ENCODE measurements around the gene DDX47. TPM values are rescaled to one million over a fixed set of nuclear protein-coding genes. Genes with fewer than 3 reads are reported as not detected.

DDX47 gene
- polyA plus RNA-seq, 1 of the 3 experiments (the other 2 are of a cell fraction), result 68.4 TPM

- TF ChIP-seq USF2 (IDR thresholded peaks at IDR 0.05; ENCODE audit: borderline replicate concordance, low read depth, low read length), result no peak
- no peak for TF ChIP-seq RXRA (IDR thresholded peaks at IDR 0.05; ENCODE audit: borderline replicate concordance, low read depth)
- TF ChIP-seq FOXM1 (IDR thresholded peaks at IDR 0.05; ENCODE audit: low read depth), result no peak
- TF ChIP-seq NFIC (IDR thresholded peaks at IDR 0.05; ENCODE audit: borderline replicate concordance), result no peak
- no peak for TF ChIP-seq FOXJ3 (CRISPR knock-in tag; IDR thresholded peaks at IDR 0.05)
Measured at GRCh38 chr12:12794686-12795085, 18.5 kb upstream of the DDX47 start (continued).

DNA sequence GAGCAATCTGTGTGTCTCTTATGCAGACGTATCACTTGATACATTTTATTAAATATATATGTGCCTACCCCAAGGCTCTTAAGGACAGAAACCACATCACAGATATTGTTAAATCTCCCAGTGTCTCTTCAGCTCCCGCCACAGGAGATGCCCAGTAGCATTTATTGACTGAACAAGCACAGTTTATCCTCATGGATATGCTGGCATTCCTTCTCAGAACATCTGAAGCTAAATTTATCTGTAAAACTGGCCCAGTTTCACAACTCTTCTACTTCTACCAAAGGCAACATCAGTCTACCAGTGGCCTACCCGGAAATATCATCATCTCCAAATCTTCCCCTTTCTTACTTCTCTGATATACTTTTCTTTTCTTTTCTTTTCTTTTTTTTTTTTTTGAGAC, 17.0 kb upstream of the DDX47 start:
- H4K20me1 ChIP-seq (ENCODE audit: insufficient read depth), result no peaks in the 10 kb centered on the region
- WGBS (ENCODE audit: low lambda C conversion rate), result 77% methylated on average over 3 of the region's 3 CpGs
- no peak overlapping the region for H3K27ac ChIP-seq (ENCODE audit: low read depth in 2 of 2, low read length in 1 of 2)
- CTCF ChIA-PET, result interaction anchor here (2.1 kb wide), 1 partner anchor 18 kb away, joined by 6 read pairs; no protein-coding TSS in a partner anchor
- H2AFZ ChIP-seq (ENCODE audit: low read depth), result no peak overlapping the region
- no peaks in the 10 kb centered on the region for H3K36me3 ChIP-seq (replicated peaks in 1 of 2; ENCODE audit: control insufficient read depth in 1 of 2, insufficient read depth in 2 of 2, low read length in 1 of 2)
- no peaks in the 10 kb centered on the region for H3K27me3 ChIP-seq (ENCODE audit: insufficient read depth)
- no peaks in the 10 kb centered on the region for H3K79me2 ChIP-seq (ENCODE audit: insufficient read depth)
- no peaks in the 10 kb centered on the region for H3K9me3 ChIP-seq
- no peak overlapping the region for H3K4me2 ChIP-seq
- no peak for DNase-seq
- H3K9ac ChIP-seq, result no peak overlapping the region
- H3K9me2 ChIP-seq, result no peaks in the 10 kb centered on the region
- H3F3A ChIP-seq (replicated peaks; ENCODE audit: insufficient read depth), result no peaks in the 10 kb centered on the region
- POLR2A ChIA-PET, result no interaction called here
- TF ChIP-seq EP300 (IDR thresholded peaks at IDR 0.05; ENCODE audit: borderline replicate concordance in 1 of 2, low read depth in 1 of 2, low read length in 1 of 2), result no peak
- no peak for TF ChIP-seq RFX5 (IDR thresholded peaks at IDR 0.05; ENCODE audit: low read length)
- TF ChIP-seq SMC3 (IDR thresholded peaks at IDR 0.05; ENCODE audit: low read depth, low read length), result no peak
- no peak for TF ChIP-seq CTCF (IDR thresholded peaks at IDR 0.05)
- no peak overlapping the region for H3K4me3 ChIP-seq (ENCODE audit: low read depth in 2 of 2, low read length in 1 of 2)
- peaks cover 7 to 16% of the 10 kb centered on the region in 2 experiments; a peak in 3 of 4 replicates for H3K4me1 ChIP-seq (ENCODE audit: control insufficient read depth in 1 of 2, insufficient read depth in 2 of 2, low read depth in 1 of 2, low read length in 1 of 2)

GRCh38 chr12:12796928-12797793, 16.0 kb upstream of the DDX47 start:
- no peak overlapping the region for H3K27ac ChIP-seq (ENCODE audit: low read depth in 2 of 2, low read length in 1 of 2)
- no peak overlapping the region for H2AFZ ChIP-seq (ENCODE audit: low read depth)
- 86% methylated on average over 9 of the region's 9 CpGs for WGBS (ENCODE audit: low lambda C conversion rate)
- no peak for DNase-seq
- H3F3A ChIP-seq (replicated peaks; ENCODE audit: insufficient read depth), result no peaks in the 10 kb centered on the region
- H3K9me2 ChIP-seq, result no peaks in the 10 kb centered on the region
- no peaks in the 10 kb centered on the region for H3K27me3 ChIP-seq (ENCODE audit: insufficient read depth)
- ChIA-PET POLR2A (no interaction called here), CTCF (interaction anchor here (0.5 to 2.1 kb wide), 4 partner anchors 8 to 60 kb away, joined by 3 to 8 read pairs (median 6); partner anchors contain the start of gene DDX47)
- no peaks in the 10 kb centered on the region for H3K79me2 ChIP-seq (ENCODE audit: insufficient read depth)
- no peak overlapping the region for H3K9ac ChIP-seq
- H3K36me3 ChIP-seq (replicated peaks in 1 of 2; ENCODE audit: control insufficient read depth in 1 of 2, insufficient read depth in 2 of 2, low read length in 1 of 2), result no peaks in the 10 kb centered on the region
- no peak overlapping the region for H3K4me2 ChIP-seq
- H3K9me3 ChIP-seq, result no peaks in the 10 kb centered on the region
- H4K20me1 ChIP-seq (ENCODE audit: insufficient read depth), result no peaks in the 10 kb centered on the region
- peaks cover 0 to 7% of the 10 kb centered on the region in 2 experiments; a peak in 2 of 4 replicates for H3K4me1 ChIP-seq (ENCODE audit: control insufficient read depth in 1 of 2, insufficient read depth in 2 of 2, low read depth in 1 of 2, low read length in 1 of 2)
- H3K4me3 ChIP-seq (ENCODE audit: low read depth in 2 of 2, low read length in 1 of 2), result no peak overlapping the region
- no peak for TF ChIP-seq POLR2AphosphoS5 (IDR thresholded peaks at IDR 0.05; ENCODE audit: low read depth, low read length)
- no peak for TF ChIP-seq TCF12 (IDR thresholded peaks at IDR 0.05)
- TF ChIP-seq GATA2 (CRISPR knock-in tag; IDR thresholded peaks at IDR 0.05), result no peak
- no peak for TF ChIP-seq NFIC (IDR thresholded peaks at IDR 0.05; ENCODE audit: borderline replicate concordance)
- TF ChIP-seq RCOR1 (IDR thresholded peaks at IDR 0.05; ENCODE audit: low read length), result no peak
- no peak for TF ChIP-seq MXI1 (IDR thresholded peaks at IDR 0.05; ENCODE audit: low read depth, low read length)
- TF ChIP-seq, protein P1, sequence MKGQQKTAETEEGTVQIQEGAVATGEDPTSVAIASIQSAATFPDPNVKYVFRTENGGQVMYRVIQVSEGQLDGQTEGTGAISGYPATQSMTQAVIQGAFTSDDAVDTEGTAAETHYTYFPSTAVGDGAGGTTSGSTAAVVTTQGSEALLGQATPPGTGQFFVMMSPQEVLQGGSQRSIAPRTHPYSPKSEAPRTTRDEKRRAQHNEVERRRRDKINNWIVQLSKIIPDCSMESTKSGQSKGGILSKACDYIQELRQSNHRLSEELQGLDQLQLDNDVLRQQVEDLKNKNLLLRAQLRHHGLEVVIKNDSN (IDR thresholded peaks at IDR 0.05; ENCODE audit: borderline replicate concordance, low read depth), result no peak
- TF ChIP-seq EP300 (IDR thresholded peaks at IDR 0.05; ENCODE audit: borderline replicate concordance in 1 of 2, low read depth in 1 of 2, low read length in 1 of 2), result no peak
- no peak for TF ChIP-seq TAF1 (IDR thresholded peaks at IDR 0.05; ENCODE audit: borderline replicate concordance, low read depth, low read length)
- TF ChIP-seq JUND (IDR thresholded peaks at IDR 0.05), result no peak
- TF ChIP-seq YY1 (IDR thresholded peaks at IDR 0.05; ENCODE audit: low read depth), result no peak
- TF ChIP-seq FOSL2 (IDR thresholded peaks at IDR 0.05; ENCODE audit: borderline replicate concordance, low read depth), result no peak
